CD4-positive, alpha-beta T cell treated with Interleukin-17A for 1 hour (primary cell): ENCODE data around the gene OR2L8.
A peak's percentile ranks its signal among the peaks of the same experiment; 100 is the strongest.

Source experiments
- DNase-seq: peaks from one replicate; pipeline ENCODE4 v3.0.0-alpha.2; 2020

Gene OR2L8

GRCh38 chr1:247948558-247948957 lies at the start of gene OR2L8:
Gene OR2L8, plus strand, starts transcription at chr1:247948858. Its CDS starts 0 bp downstream, at chr1:247948858.
- DNase-seq = no peak

- DNase-seq = no peak
Measured at GRCh38 chr1:247904122-247904521, 44.5 kb upstream of the OR2L8 start.

GRCh38 chr1:247905181-247905580 lies 43.5 kb upstream of the OR2L8 start:
- no peak for DNase-seq

GRCh38 chr1:247905910-247906503 lies 42.7 kb upstream of the OR2L8 start:
- no peak for DNase-seq

GRCh38 chr1:247906504-247907047 lies 42.1 kb upstream of the OR2L8 start:
- peak; percentile 23 for DNase-seq

- no peak for DNase-seq
Measured at GRCh38 chr1:247908766-247909165, 39.9 kb upstream of the OR2L8 start.

- DNase-seq = no peak
Measured at GRCh38 chr1:247913786-247914185, 34.9 kb upstream of the OR2L8 start.

GRCh38 chr1:247914941-247915662 lies 33.6 kb upstream of the OR2L8 start:
- DNase-seq = no peak

- no peak for DNase-seq
Measured at GRCh38 chr1:247919952-247920351, 28.7 kb upstream of the OR2L8 start, which contains the start of gene OR2T8. Gene OR2T8, plus strand, starts transcription at chr1:247920252. Its CDS starts 766 bp downstream, at chr1:247921018.

GRCh38 chr1:247923941-247924340 lies 24.7 kb upstream of the OR2L8 start:
- DNase-seq = no peak

- DNase-seq = no peak
Measured at GRCh38 chr1:247924868-247925267, 23.8 kb upstream of the OR2L8 start, which contains the start of gene OR2AJ1. Gene OR2AJ1, plus strand, starts transcription at chr1:247924889. Its CDS starts 8,880 bp downstream, at chr1:247933769.

GRCh38 chr1:247933989-247934388 lies 14.7 kb upstream of the OR2L8 start:
- no peak for DNase-seq

GRCh38 chr1:247935781-247936180 lies 12.9 kb upstream of the OR2L8 start:
- DNase-seq = no peak

GRCh38 chr1:247936415-247936814 lies 12.2 kb upstream of the OR2L8 start:
- DNase-seq = no peak

- peak; percentile 87 for DNase-seq
Measured at GRCh38 chr1:247936965-247937734, 11.5 kb upstream of the OR2L8 start.

GRCh38 chr1:247942624-247943023 lies 6.0 kb upstream of the OR2L8 start:
- no peak for DNase-seq

GRCh38 chr1:247953408-247953807 lies 4.8 kb downstream of the OR2L8 start:
- DNase-seq = no peak

GRCh38 chr1:247961791-247962190 lies 13.1 kb downstream of the OR2L8 start:
- DNase-seq = no peak

GRCh38 chr1:247962911-247963588 lies 14.4 kb downstream of the OR2L8 start:
- no peak for DNase-seq

GRCh38 chr1:247964933-247965332 lies 16.3 kb downstream of the OR2L8 start, which contains the start of gene OR2AK2:
Gene OR2AK2, plus strand, starts transcription at chr1:247965233. Its CDS starts 144 bp downstream, at chr1:247965377.
- DNase-seq = no peak

- DNase-seq = no peak
Measured at GRCh38 chr1:247966532-247967204, 18.0 kb downstream of the OR2L8 start.

GRCh38 chr1:247992986-247993385 lies 44.3 kb downstream of the OR2L8 start:
- no peak for DNase-seq
